Stimulated activated CD4-positive, alpha-beta T cell treated with anti-CD3 and anti-CD28 coated beads, Interleukin-4, amount 100 ng/mL, for 48 hours (primary cell): ENCODE data around the gene PCDH9.
"Not testable (repeated sequence)": the region's sequence is repeated elsewhere in the genome, so short reads cannot be mapped to it uniquely, and the experiment has no call there.

ENCODE experiments used
- DNase-seq, 2 donors: peaks; one replicate each; pipeline ENCODE4 v3.0.0-alpha.2; 2020; ENCODE audit warnings: low read depth in 2 of 2

The PCDH9 gene

GRCh38 chr13:66896933-66897332 is 333.2 kb downstream of the PCDH9 start:
- no peak for DNase-seq

DNA sequence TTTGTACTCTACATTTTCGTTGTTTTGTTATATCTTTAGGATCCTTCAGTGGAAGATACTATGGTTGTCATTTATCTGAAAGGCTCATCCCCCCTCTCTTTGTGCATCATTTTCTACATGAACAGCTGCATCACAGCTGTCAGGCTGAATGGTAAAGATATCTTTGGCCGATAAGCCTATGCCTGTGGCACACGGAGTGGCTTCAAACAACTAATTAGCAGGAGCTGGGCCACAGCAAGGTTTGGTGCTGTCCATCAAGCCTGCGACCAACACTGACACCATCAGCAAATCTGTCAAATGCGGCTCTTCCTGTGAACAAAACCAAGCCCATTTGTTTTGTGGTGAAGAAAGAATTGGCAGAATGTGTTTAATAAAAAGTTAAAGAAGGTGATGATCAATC is 334.4 kb downstream of the PCDH9 start:
- DNase-seq = no peak

DNA sequence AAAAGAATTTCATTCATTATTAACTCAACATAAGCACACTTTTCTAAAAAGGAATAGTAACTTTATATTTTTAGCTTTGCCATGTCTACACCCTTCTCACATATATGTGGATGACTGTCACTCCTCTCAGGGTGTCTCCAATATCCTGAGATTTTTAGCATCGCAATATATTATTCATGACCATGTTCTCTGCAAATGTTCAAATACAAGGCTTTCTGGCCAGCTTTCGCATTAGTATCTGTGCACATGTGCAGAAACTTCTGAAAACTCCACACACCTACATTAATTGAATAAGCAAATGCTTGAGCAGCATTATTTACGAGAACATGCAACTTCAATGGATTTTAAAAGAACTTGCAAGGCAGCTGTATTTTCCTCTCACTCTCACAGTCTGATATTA is 334.8 kb downstream of the PCDH9 start:
- DNase-seq = no peak

DNA sequence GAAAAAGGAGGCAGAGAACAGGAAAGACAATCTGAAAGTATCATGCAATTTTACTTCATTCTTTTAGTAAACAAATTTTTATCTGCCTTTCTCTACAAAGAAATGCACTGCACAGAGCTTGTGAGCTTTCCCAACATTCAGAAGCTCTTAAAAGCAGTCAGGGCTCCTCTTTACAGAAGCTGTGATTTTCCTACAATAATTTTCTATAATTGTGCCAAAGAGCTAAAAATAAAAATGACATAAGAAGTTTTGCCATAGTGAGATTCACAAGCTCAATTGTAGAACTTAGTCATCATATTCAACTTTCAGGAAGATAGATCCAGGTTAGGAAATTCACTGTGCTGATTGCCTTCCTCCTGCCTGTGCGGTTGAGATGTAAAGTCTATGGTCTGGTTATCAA is 341.4 kb downstream of the PCDH9 start:
- no peak for DNase-seq

DNA sequence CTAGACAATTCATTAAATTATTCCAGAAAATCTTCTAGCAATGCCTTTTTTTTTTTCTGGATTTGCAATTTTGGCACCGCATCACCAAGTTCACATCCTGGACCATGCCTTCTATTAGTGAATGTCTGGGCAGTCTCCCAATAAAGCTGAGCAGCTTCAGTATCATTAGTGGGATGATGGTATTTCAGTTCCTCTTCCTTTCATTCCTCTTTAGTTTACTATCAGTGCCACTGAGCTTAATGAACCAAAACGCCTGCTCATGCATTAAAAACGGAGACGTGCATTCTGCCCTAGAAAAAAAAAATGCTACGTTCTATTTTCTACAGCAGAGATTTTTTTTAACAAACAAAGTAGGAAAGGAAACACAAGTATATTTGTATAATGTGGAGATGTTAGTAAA is 343.0 kb downstream of the PCDH9 start:
- no peak for DNase-seq

GRCh38 chr13:66886264-66886663 is 343.9 kb downstream of the PCDH9 start:
- DNase-seq = no peak

DNA sequence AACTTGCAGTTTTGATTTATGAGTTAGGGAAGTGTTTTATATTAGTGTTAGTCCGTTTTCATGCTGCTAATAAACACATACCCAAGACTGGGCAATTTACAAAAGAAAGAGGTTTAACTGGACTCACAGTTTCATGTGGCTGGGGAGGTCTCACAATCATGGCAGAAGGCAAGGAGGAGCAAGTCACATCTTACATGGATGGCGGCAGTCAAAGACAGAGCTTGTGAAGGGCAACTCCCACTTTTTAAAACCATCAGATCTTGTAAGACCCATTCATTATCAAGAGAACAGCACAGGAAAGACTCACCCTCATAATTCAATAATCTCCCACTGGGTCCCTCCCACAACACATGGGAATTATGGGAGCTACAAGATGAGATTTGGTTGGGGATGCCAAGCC is 349.0 kb downstream of the PCDH9 start:
- not testable (repeated sequence) for DNase-seq

DNA sequence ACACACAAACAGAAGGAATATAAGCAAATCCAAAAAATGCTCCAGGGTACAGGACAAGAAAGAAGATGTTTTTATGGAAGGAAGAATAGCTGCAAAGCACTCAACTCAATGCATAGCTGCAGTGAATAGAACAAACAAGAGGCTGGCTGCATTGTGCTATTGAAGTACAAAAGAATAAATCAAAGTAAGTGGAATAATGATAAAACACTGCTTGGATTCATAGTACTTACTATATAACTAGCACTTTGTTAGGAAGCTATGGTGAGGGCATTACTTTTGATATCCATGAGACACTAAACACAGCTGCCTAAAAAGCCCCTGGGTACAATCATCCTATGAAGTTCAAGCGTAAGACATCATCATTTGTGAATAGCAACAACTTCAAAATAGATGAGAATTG is 350.1 kb downstream of the PCDH9 start:
- no peak for DNase-seq

- DNase-seq = no peak
Measured at GRCh38 chr13:66875264-66875663, 354.9 kb downstream of the PCDH9 start.

DNA sequence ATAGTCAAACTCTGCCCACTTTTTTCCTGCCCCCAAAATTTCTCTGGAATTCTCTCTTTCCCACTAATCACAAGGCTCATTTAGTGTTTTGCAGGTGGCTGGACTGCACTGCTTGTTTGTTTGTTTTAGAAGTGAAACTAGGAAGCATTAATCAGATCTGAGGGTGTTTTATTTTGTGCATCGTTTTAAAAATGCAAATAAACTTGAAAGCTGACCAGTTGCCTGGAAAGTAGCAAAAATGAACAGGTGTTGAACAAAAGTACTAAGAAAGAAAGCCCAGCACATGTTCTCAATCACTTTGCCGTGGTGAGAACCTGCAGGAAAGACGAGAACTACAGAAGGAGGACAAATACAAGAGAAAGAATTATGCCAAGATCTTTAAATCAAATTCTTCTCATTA is 365.5 kb downstream of the PCDH9 start:
- no peak for DNase-seq

DNA sequence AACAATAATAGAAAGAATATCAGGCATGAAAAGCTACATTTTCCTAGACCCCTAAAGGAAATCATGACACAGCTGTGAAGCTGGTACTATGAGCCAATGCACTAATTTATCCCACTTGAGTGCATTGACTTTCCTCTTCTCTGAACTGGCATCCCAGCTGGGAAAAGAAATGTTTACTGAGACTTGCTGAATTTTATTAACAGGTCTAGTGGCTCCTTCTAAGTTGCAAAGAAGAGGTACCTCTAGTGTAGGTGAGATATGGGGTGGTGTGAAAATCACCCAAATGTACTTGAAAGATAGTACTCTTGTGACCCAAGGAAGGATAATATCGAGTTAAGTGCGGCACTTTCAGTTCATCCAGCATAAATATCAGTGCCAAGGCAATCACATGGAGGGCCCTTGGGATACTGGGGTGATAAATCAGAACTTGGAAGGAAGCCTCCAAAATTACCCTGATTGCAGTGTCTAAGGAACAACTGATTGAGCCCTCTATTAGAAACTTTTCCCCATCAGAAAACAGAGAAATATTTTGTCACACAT is 369.2 kb downstream of the PCDH9 start:
- no peak for DNase-seq

- DNase-seq = no peak
Measured at GRCh38 chr13:66859934-66860877, 369.9 kb downstream of the PCDH9 start.

DNA sequence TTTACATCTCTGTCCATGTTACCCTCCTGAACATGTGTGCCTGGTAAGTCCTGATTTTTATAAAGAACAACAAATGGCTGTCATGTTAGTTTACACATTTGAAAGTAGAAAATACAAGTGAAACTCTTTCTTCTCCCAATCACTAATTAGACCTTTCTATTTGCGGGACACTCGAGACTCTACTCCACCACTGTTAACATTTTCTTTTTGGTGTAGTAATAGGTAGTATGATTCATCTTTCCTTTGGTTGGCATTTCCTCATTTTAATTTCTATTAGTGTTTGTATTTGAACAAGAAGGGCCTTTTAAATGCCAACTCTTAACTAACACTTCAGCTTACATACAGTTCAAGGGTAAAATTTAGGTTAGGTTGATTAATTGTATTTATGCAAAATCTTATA is 371.1 kb downstream of the PCDH9 start:
- DNase-seq = no peak

DNA sequence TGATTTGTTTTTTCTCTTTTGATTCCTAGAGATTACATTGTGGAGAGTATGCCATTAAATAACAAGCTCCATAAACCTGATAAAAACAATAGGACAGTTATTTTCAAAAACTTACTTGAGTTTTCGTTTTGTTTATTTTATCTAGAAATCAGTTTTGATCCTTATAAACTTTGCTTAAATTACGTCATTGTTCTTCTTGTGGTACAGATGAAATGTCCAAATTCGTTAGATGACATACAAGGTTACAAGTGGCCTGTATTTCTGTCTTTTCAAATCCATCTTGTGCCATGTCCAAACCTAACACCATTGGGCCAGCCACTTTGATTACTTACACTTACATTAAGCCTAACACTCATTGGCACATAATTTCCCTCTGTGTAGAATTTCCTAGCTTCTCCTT is 372.0 kb downstream of the PCDH9 start:
- no peak for DNase-seq

DNA sequence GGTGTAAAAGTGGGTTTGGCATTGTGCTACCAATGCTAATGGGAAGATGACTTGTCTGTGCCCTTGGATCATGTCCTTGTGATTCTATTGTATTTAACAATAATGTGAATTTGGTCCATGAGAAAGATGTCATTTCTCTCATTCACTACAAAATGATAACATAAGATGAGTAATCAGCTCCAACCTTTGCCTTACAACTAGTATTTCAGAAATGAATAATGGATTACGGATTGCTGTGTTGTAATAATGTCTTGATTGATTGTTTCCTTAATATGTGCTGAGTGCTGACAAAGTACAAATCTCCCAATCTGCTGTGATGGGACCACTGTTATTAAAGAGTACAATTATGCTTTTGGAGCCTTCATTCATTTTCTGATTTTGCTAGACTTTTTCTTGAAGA is 375.0 kb downstream of the PCDH9 start:
- DNase-seq = no peak

- no peak for DNase-seq
Measured at GRCh38 chr13:66853564-66853963, 376.6 kb downstream of the PCDH9 start.

- no peak for DNase-seq
Measured at GRCh38 chr13:66849706-66850105, 380.4 kb downstream of the PCDH9 start.

DNA sequence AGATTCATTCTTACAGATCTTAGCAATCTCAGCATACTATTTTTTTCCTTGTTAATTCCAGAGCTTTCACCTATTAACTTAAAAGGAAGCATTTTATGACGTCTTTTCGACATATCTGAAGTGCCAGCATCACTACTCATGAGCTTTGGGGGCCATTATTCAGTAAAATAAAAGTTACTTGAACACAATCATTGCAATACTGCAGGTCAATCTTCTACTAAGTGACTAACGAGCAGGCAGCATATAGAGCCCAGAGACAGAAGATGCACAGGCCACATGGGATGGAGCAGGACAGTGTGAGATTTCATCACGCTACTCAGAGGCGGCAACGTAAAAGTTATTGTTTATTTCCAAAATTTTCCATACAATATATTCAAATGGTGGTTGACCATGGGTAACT is 382.6 kb downstream of the PCDH9 start:
- DNase-seq = no peak

- DNase-seq = no peak
Measured at GRCh38 chr13:66845393-66845792, 384.7 kb downstream of the PCDH9 start.

DNA sequence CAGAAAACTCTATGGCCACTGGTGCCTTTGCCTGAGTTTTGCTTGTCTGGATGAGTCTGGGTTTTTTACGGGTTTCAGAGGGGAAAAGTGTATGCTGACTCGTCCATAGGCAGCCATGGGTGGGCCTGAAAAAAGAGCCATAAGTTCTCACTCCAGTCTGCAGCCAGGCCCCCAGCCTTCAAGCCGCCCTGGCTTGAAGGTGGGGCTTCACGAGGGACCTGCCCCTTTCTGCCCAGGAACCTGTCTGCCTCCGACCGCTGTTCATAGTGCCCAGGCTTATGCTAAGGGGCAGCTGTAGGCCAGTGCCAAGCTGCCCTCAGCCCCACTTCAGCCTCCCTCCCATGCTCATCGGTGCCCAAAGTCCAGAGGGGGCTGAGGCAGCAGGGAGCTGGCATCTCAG is 385.2 kb downstream of the PCDH9 start:
- DNase-seq = no peak

DNA sequence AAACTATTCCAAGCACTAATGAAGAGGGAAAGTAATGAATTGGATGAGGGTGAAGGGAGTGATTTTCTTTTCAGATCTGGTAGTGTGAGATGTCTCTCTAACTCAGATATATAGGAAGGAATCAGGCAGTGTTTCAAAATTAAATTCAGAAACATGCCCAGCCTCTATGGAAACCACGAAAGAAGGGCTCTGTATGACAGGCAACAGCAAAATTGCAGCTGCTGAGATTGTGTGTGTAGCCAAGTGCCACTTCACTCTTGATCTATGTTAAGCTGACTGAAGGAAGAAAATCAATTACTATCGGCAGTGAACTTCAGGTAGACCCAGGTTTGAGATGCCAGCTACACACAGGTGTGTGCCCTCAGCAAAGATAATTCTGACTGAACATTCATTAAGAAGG is 387.4 kb downstream of the PCDH9 start:
- DNase-seq = no peak

DNA sequence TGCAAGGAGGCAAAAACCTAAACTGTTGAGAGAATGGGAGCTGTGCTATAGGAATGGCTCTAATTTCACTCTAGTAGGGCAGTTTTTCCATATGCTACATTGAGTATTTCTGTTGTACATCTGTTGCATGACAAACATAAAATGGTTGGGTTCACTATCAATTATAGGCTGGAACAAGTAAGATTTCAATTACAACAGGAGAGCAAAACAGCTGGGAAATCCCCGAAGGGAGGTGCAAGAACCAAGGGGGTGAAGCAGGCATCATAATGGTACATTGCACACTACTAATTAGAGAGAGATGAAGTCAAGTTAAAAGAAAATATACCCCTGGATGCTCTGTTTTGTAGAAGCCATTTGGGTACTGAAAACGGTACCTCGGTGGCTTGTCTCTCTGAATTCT is 389.5 kb downstream of the PCDH9 start:
- DNase-seq = no peak

DNA sequence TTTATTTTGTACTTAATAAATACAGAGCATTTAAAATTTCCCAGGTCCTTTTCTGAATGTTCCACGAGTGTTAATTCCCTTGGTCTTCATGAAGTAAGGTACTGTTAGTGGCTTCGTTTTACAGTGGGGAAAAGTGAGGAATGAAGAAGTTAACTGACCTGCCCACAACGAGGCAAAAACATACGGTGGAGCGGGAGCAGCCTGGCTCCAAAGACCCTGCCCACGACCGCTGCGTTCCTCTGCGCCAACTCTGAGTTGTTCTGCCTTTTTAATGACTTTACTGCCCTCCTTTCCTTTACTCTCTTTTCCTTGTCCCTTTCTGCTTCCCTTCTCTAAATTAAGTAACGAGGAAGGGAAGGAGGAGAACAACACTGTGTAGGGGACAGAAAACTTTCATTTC is 392.9 kb downstream of the PCDH9 start:
- no peak for DNase-seq
